Measurements from ENCODE around the gene ARHGEF28. TPM values are rescaled to one million over a fixed set of nuclear protein-coding genes. Genes with fewer than 3 reads are reported as not detected.

ARHGEF28 gene
- total and polyA plus RNA-seq, 2 of the 4 experiments (the other 2 are of a cell fraction) = 3.6 to 16.0 TPM

DNA sequence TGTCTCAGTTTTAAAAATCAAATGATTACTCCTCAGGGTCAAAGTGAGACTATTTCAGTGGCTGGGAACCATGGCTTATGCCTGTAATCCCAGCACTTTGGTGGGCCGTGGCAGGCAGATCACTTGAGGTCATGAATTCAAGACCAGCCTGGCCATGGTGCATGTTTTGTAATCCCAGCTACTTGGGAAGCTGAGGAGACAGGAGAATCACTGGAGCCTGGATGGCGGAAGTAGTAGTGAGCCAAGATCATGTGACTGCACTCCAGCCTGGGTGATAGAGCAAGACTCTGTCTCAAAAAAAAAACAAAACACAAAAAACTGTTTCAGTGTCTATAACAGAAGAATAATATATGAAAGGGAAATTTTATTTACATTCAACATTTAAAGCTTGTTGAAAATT is 182.9 kb downstream of the ARHGEF28 start:
- no peak overlapping the region for H2BK15ac ChIP-seq (ENCODE audit: low read depth, low read length)
- no peak for TF ChIP-seq POLR2A (IDR thresholded peaks at IDR 0.05; ENCODE audit: low read depth, low read length)
- no peak for TF ChIP-seq RCOR1 (IDR thresholded peaks at IDR 0.05; ENCODE audit: insufficient replicate concordance, low read length)
- TF ChIP-seq NFE2L2 (IDR thresholded peaks at IDR 0.05; ENCODE audit: low read depth, low read length) = no peak
- TF ChIP-seq CHD1 (IDR thresholded peaks at IDR 0.05; ENCODE audit: low read depth, low read length) = no peak
- no peak for TF ChIP-seq SMC3 (IDR thresholded peaks at IDR 0.05; ENCODE audit: low read depth, low read length)
- TF ChIP-seq BHLHE40 (IDR thresholded peaks at IDR 0.05; ENCODE audit: low read depth, low read length) = no peak
- no peak for TF ChIP-seq MAFK (IDR thresholded peaks at IDR 0.05; ENCODE audit: low read depth, low read length)
- TF ChIP-seq RFX5 (IDR thresholded peaks at IDR 0.05; ENCODE audit: low read depth, low read length) = no peak
- TF ChIP-seq MAZ (IDR thresholded peaks at IDR 0.05; ENCODE audit: borderline replicate concordance, low read depth, low read length) = no peak
- TF ChIP-seq, protein P1, sequence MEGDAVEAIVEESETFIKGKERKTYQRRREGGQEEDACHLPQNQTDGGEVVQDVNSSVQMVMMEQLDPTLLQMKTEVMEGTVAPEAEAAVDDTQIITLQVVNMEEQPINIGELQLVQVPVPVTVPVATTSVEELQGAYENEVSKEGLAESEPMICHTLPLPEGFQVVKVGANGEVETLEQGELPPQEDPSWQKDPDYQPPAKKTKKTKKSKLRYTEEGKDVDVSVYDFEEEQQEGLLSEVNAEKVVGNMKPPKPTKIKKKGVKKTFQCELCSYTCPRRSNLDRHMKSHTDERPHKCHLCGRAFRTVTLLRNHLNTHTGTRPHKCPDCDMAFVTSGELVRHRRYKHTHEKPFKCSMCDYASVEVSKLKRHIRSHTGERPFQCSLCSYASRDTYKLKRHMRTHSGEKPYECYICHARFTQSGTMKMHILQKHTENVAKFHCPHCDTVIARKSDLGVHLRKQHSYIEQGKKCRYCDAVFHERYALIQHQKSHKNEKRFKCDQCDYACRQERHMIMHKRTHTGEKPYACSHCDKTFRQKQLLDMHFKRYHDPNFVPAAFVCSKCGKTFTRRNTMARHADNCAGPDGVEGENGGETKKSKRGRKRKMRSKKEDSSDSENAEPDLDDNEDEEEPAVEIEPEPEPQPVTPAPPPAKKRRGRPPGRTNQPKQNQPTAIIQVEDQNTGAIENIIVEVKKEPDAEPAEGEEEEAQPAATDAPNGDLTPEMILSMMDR (conservative IDR thresholded peaks at IDR 0.05; ENCODE audit: low read depth, low read length) = no peak
- TF ChIP-seq MXI1 (IDR thresholded peaks at IDR 0.05; ENCODE audit: borderline replicate concordance, low read depth, low read length) = no peak
- TF ChIP-seq RAD21 (IDR thresholded peaks at IDR 0.05; ENCODE audit: low read length) = no peak
- TF ChIP-seq FOS (IDR thresholded peaks at IDR 0.05; ENCODE audit: low read depth, low read length) = no peak
- TF ChIP-seq, protein P2, sequence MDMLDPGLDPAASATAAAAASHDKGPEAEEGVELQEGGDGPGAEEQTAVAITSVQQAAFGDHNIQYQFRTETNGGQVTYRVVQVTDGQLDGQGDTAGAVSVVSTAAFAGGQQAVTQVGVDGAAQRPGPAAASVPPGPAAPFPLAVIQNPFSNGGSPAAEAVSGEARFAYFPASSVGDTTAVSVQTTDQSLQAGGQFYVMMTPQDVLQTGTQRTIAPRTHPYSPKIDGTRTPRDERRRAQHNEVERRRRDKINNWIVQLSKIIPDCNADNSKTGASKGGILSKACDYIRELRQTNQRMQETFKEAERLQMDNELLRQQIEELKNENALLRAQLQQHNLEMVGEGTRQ (IDR thresholded peaks at IDR 0.05; ENCODE audit: low read depth, low read length) = no peak
- TF ChIP-seq, protein P3, sequence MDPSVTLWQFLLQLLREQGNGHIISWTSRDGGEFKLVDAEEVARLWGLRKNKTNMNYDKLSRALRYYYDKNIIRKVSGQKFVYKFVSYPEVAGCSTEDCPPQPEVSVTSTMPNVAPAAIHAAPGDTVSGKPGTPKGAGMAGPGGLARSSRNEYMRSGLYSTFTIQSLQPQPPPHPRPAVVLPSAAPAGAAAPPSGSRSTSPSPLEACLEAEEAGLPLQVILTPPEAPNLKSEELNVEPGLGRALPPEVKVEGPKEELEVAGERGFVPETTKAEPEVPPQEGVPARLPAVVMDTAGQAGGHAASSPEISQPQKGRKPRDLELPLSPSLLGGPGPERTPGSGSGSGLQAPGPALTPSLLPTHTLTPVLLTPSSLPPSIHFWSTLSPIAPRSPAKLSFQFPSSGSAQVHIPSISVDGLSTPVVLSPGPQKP (IDR thresholded peaks at IDR 0.05; ENCODE audit: borderline replicate concordance, low read depth, low read length) = no peak
- no peak for TF ChIP-seq CEBPB (IDR thresholded peaks at IDR 0.05; ENCODE audit: low read depth, low read length)
- H2AK5ac ChIP-seq (ENCODE audit: low read depth, low read length) = no peak overlapping the region
- H3K4me3 ChIP-seq (ENCODE audit: insufficient read depth, low read depth, low read length) = no peak overlapping the region
- no peak overlapping the region for H4K91ac ChIP-seq (ENCODE audit: insufficient read depth, low read depth, low read length)
- H3K4me1 ChIP-seq (ENCODE audit: control insufficient read depth, insufficient read depth, low read length) = no peaks in the 10 kb centered on the region
- peaks cover 6% of the 10 kb centered on the region; the same call in 1 of the 2 replicates for H3K9me1 ChIP-seq (ENCODE audit: insufficient read depth, low read length)
- no peak overlapping the region for H3K56ac ChIP-seq (ENCODE audit: extremely low read depth, insufficient read depth, low read length)
- no peak overlapping the region for H2AK9ac ChIP-seq (replicated peaks; ENCODE audit: low read depth, low read length, poor library complexity)
- H3K27ac ChIP-seq (ENCODE audit: insufficient read depth, low read length) = no peak overlapping the region
- intact Hi-C loops (cut with micrococcal nuclease) = no loop called here
- H2BK120ac ChIP-seq (ENCODE audit: low read depth, low read length) = no peak overlapping the region
- H2BK20ac ChIP-seq (ENCODE audit: low read depth, low read length) = no peak overlapping the region
- H3K9ac ChIP-seq (ENCODE audit: low read depth, low read length) = no peak overlapping the region
- no peak overlapping the region for H3K18ac ChIP-seq (ENCODE audit: low read depth, low read length)
- H2AFZ ChIP-seq (replicated peaks; ENCODE audit: low read length, poor library complexity) = no peak overlapping the region
- H3K9me3 ChIP-seq (ENCODE audit: control insufficient read depth, insufficient read depth, low read length) = no peaks in the 10 kb centered on the region
- in situ Hi-C loops (cut with MboI; ENCODE audit: low sequenced_read_pairs) = no loop called here
- no peak overlapping the region for H3K4ac ChIP-seq (ENCODE audit: low read depth, low read length)
- no peak overlapping the region for H3K14ac ChIP-seq (replicated peaks; ENCODE audit: low read depth, low read length)
- ChIA-PET CTCF (interaction anchor here (0.9 to 1.0 kb wide), 2 partner anchors 212 to 218 kb away, joined by 3 to 4 read pairs; no protein-coding TSS in a partner anchor), POLR2A (ENCODE audit: unreplicated experiment) (no interaction called here)
- no CpG with 5 or more reads among the region's 2 CpGs for WGBS, 2 experiments (ENCODE audit: extremely low coverage in 2 of 2, insufficient read length in 1 of 2)
- no peak overlapping the region for H3K23ac ChIP-seq (ENCODE audit: low read depth, low read length)
- no peak overlapping the region for H2BK5ac ChIP-seq (ENCODE audit: low read depth, low read length, poor library complexity, severe bottlenecking)
- H4K8ac ChIP-seq (ENCODE audit: low read depth in 2 of 2, low read length in 2 of 2) = no peak overlapping the region
- no peak for DNase-seq
- H3K36me3 ChIP-seq (ENCODE audit: control insufficient read depth, insufficient read depth, low read length) = 0 out of 2 replicates have a peak, but pooled peaks cover 1% of the 10 kb centered on the region
- peaks cover 0 to 6% of the 10 kb centered on the region in 2 experiments; a peak in 1 of 4 replicates for H3K79me1 ChIP-seq (ENCODE audit: low read depth in 1 of 2, low read length in 2 of 2)
- dilution Hi-C loops (cut with HindIII; ENCODE audit: low sequenced_read_pairs, unreplicated experiment) = no loop called here
- no peak overlapping the region for H4K5ac ChIP-seq (ENCODE audit: low read depth, low read length)
- H3K27me3 ChIP-seq (ENCODE audit: control insufficient read depth, insufficient read depth, low read length) = no peaks in the 10 kb centered on the region
- BruUV-seq (replicated peaks) = no TSS peak
- ATAC-seq (ENCODE audit: low read depth) = no peak
- no peaks in the 10 kb centered on the region for H4K20me1 ChIP-seq (ENCODE audit: insufficient read depth, low read length)
- no peak overlapping the region for H3K4me2 ChIP-seq (ENCODE audit: low read depth, low read length)
